ENCODE measurements around the gene ZNF516.

The ZNF516 gene

DNA sequence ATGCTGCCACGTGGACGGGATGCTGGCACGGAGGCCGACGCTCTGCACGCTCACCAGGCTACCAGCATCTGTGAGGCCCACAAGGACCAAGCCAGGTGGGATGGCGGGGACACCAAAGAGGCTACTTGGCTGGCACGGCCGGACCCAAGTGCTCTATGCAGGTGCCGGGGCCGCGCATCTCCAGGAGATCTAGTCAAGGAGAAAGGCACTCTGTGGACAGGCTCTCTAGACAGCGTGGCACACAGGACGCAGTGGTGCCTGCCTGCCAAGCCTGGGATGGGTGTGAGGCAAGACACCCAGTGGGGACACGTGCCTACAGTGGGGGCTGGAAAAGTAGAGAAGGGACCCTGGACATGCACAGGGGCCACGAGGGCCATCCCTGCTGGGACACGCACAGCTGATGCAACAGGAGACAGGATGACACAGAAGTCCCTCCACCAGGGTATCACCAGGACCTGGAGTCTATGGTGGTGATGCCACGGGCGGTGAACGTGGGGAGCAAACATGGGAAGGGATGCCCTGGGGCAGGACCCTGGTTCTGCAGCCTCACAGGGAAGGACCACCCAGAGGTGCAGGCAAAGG is 28.5 kb downstream of the ZNF516 start:
- Histone ChIP-seq H3K4ac (ENCODE audit: low read depth in 1 of 2, low read length in 2 of 2) (no peak overlapping the region), H3K9me3 (ENCODE audit: control insufficient read depth, low read length) (no peaks in the 10 kb centered on the region), H3K14ac (ENCODE audit: low read length in 2 of 2) (no peak overlapping the region), H3K4me3 (ENCODE audit: insufficient read depth in 1 of 2, low read depth in 1 of 2, low read length in 2 of 2) (no peak overlapping the region), H2AFZ (ENCODE audit: low read depth, low read length) (no peak overlapping the region), H2BK12ac (ENCODE audit: low read length in 2 of 2) (no peak overlapping the region), H2AK5ac (ENCODE audit: low read length, severe bottlenecking) (no peak overlapping the region), H3K23ac (ENCODE audit: low read length in 2 of 2) (no peak overlapping the region), H4K91ac (ENCODE audit: low read length) (no peak overlapping the region), H3K27ac (ENCODE audit: low read length, poor library complexity, severe bottlenecking) (no peak overlapping the region), H3K9ac (ENCODE audit: low read length) (no peak overlapping the region), H2BK120ac (ENCODE audit: low read depth, low read length) (no peak overlapping the region), H3K4me1 (ENCODE audit: control insufficient read depth, insufficient read depth, low read depth, low read length) (peaks cover 14% of the 10 kb centered on the region), H3K27me3 (ENCODE audit: control insufficient read depth in 1 of 2, insufficient read depth in 1 of 2, low read length in 2 of 2) (no peaks in the 10 kb centered on the region), H3K4me2 (ENCODE audit: low read length, poor library complexity, severe bottlenecking) (no peak overlapping the region), H4K8ac (ENCODE audit: low read length) (no peak overlapping the region), H3K36me3 (ENCODE audit: control insufficient read depth in 1 of 2, insufficient read depth in 2 of 2, low read depth in 1 of 2, low read length in 2 of 2) (peaks cover 8 to 15% of the 10 kb centered on the region in 2 experiments), H2BK15ac (ENCODE audit: low read depth, poor library complexity, severe bottlenecking) (no peak overlapping the region), H3K79me1 (replicated peaks; ENCODE audit: low read length, poor library complexity, severe bottlenecking) (peaks cover 40% of the 10 kb centered on the region), H3K18ac (ENCODE audit: low read depth in 1 of 2, low read length in 2 of 2) (no peak overlapping the region), H2BK5ac (ENCODE audit: low read depth, low read length, poor library complexity, severe bottlenecking) (no peak overlapping the region)
- 99% methylated on average over 20 of the region's 20 CpGs for WGBS
- DNase-seq: no peak

DNA sequence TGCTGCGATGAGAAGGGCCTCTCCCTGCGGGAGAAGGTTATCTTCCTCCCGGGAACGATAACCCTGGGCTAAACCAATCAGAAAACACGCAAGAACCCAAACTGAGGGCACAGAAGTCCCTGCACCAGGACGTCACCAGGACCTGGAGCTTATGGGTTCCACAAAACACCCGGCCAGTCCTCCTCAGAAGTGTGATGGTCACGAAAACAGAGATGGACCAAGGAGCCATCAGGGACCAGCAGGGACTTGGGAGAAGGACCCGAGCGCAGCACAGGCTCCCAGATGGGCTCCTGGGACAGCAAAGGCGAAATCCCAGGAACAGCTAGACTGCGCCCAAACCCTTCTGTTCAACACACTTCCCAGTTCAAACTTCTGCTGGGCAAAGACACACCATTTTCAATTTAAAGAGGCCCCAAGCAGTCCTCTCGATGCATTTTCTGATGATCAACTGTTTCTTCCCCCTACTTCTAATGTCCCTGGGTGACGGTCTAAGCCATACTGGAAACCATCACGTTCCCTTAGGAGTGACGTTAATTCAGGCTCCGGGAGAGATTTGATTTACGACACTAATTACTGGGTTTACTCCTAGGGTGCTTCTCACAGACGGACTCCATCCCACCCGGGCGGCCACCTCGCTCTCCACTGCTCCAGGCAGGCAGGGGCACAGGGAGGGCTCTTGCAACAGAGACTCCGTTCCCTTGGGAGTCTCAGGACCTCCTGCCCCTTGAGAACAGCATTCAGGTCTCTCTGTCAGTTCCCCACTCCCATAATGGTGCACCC is 29.2 kb downstream of the ZNF516 start:
- Histone ChIP-seq H3K23ac (ENCODE audit: low read length in 2 of 2) (no peak overlapping the region), H3K4me2 (ENCODE audit: low read length, poor library complexity, severe bottlenecking) (no peak overlapping the region), H2BK5ac (ENCODE audit: low read depth, low read length, poor library complexity, severe bottlenecking) (no peak overlapping the region), H2BK15ac (ENCODE audit: low read depth, poor library complexity, severe bottlenecking) (no peak overlapping the region), H3K36me3 (ENCODE audit: control insufficient read depth in 1 of 2, insufficient read depth in 2 of 2, low read depth in 1 of 2, low read length in 2 of 2) (peaks cover 13 to 18% of the 10 kb centered on the region in 2 experiments), H3K4ac (ENCODE audit: low read depth in 1 of 2, low read length in 2 of 2) (no peak overlapping the region), H2BK120ac (ENCODE audit: low read depth, low read length) (no peak overlapping the region), H4K91ac (ENCODE audit: low read length) (no peak overlapping the region), H3K9ac (ENCODE audit: low read length) (no peak overlapping the region), H3K9me3 (ENCODE audit: control insufficient read depth, low read length) (no peaks in the 10 kb centered on the region), H3K18ac (ENCODE audit: low read depth in 1 of 2, low read length in 2 of 2) (no peak overlapping the region), H2AFZ (ENCODE audit: low read depth, low read length) (no peak overlapping the region), H3K4me1 (ENCODE audit: control insufficient read depth, insufficient read depth, low read depth, low read length) (peaks cover 14% of the 10 kb centered on the region), H3K79me1 (replicated peaks; ENCODE audit: low read length, poor library complexity, severe bottlenecking) (peaks cover 40% of the 10 kb centered on the region), H3K4me3 (ENCODE audit: insufficient read depth in 1 of 2, low read depth in 1 of 2, low read length in 2 of 2) (no peak overlapping the region), H4K8ac (ENCODE audit: low read length) (no peak overlapping the region), H3K14ac (ENCODE audit: low read length in 2 of 2) (no peak overlapping the region), H2BK12ac (ENCODE audit: low read length in 2 of 2) (no peak overlapping the region), H3K27me3 (ENCODE audit: control insufficient read depth in 1 of 2, insufficient read depth in 1 of 2, low read length in 2 of 2) (no peaks in the 10 kb centered on the region), H3K27ac (ENCODE audit: low read length, poor library complexity, severe bottlenecking) (no peak overlapping the region), H2AK5ac (ENCODE audit: low read length, severe bottlenecking) (no peak overlapping the region)
- 87% methylated on average over 23 of the region's 23 CpGs for WGBS
- no peak for DNase-seq

DNA sequence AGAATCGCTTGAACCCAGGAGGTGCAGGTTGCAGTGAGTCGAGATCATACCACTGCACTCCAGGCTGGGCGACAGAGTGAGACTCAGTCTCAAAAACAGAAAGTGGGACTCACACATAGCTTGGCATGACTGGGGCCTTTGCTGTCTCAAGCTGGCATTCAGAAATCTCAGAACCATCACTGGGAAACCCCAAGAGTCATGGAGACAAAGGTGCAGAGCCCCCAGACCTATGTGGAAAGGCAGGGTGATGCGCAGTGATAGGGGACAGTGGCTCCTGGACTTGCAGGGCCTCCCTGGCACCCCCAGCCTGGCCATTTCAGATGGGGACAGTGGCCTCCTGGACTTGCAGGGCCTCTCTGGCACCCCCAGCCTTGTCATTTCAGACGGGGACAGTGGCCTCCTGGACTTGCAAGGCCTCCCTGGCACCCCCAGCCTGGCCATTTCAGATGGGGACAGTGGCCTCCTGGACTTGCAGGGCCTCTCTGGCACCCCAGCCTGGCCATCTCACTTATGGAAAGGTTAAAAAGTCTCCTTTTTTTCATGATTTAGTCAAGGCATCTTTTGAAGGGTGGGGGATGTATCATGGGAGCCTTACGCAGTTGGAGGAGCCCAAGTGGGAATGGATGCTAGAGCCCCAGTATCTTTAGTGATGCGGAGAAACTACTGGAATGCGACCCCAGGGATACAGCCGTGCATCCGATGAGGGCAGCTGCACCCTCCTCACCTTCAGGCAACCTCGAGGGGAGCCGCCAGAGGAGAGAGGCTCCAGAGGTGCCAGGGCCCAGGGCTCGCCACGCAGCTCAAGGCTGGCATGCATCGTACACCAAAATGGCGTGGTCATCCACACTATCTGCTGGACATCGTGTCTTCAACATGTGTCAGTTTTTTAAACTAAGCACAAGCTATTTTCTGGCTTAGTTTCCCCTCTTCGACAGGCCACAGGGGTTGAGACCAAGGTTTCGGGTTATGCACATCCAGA is 30.5 kb downstream of the ZNF516 start:
- 96% methylated on average over 19 of the region's 19 CpGs for WGBS
- no peak overlapping the region for H3K18ac ChIP-seq (ENCODE audit: low read depth in 1 of 2, low read length in 2 of 2)

DNA sequence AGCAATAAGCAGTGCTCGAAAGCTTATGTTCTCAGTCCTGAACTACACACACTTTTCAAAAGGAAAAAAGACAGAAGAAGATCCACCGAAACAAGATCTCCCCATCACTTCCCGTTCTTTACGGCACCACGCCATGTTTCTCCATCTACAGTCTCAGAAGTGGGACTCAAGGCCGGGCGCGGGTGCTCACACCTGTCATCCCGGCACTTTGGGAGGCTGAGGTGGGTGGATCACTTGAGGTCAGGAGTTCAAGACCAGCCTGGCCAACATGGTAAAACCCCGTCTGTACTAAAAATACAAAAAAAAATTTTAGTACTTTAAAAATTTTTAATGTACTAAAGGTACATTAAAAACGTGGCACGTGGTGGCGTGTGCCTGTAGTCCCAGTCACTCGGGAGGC is 31.2 kb downstream of the ZNF516 start:
- no peaks in the 10 kb centered on the region for H3K9me3 ChIP-seq (ENCODE audit: control insufficient read depth, low read length)
- no peaks in the 10 kb centered on the region for H3K27me3 ChIP-seq (ENCODE audit: control insufficient read depth in 1 of 2, insufficient read depth in 1 of 2, low read length in 2 of 2)
- no peak overlapping the region for H3K4me3 ChIP-seq (ENCODE audit: insufficient read depth in 1 of 2, low read depth in 1 of 2, low read length in 2 of 2)
- no peak overlapping the region for H2BK5ac ChIP-seq (ENCODE audit: low read depth, low read length, poor library complexity, severe bottlenecking)
- H3K9ac ChIP-seq (ENCODE audit: low read length): no peak overlapping the region
- H2BK15ac ChIP-seq (ENCODE audit: low read depth, poor library complexity, severe bottlenecking): no peak overlapping the region
- H3K79me1 ChIP-seq (replicated peaks; ENCODE audit: low read length, poor library complexity, severe bottlenecking): peaks cover 38% of the 10 kb centered on the region
- WGBS: 91% methylated on average over 6 of the region's 14 CpGs
- H2AK5ac ChIP-seq (ENCODE audit: low read length, severe bottlenecking): no peak overlapping the region
- H3K36me3 ChIP-seq (ENCODE audit: control insufficient read depth in 1 of 2, insufficient read depth in 2 of 2, low read depth in 1 of 2, low read length in 2 of 2): peaks cover 13 to 25% of the 10 kb centered on the region in 2 experiments
- H3K14ac ChIP-seq (ENCODE audit: low read length in 2 of 2): no peak overlapping the region
- H4K8ac ChIP-seq (ENCODE audit: low read length): no peak overlapping the region
- no peak overlapping the region for H2BK12ac ChIP-seq (ENCODE audit: low read length in 2 of 2)
- no peak overlapping the region for H3K4me2 ChIP-seq (ENCODE audit: low read length, poor library complexity, severe bottlenecking)
- H2BK120ac ChIP-seq (ENCODE audit: low read depth, low read length): no peak overlapping the region
- no peak overlapping the region for H3K18ac ChIP-seq (ENCODE audit: low read depth in 1 of 2, low read length in 2 of 2)
- H3K23ac ChIP-seq (ENCODE audit: low read length in 2 of 2): no peak overlapping the region
- H3K27ac ChIP-seq (ENCODE audit: low read length, poor library complexity, severe bottlenecking): no peak overlapping the region
- no peak overlapping the region for H4K91ac ChIP-seq (ENCODE audit: low read length)
- H3K4ac ChIP-seq (ENCODE audit: low read depth in 1 of 2, low read length in 2 of 2): no peak overlapping the region
- no peak overlapping the region for H2AFZ ChIP-seq (ENCODE audit: low read depth, low read length)
- H3K4me1 ChIP-seq (ENCODE audit: control insufficient read depth, insufficient read depth, low read depth, low read length): peaks cover 29% of the 10 kb centered on the region
- no peak for DNase-seq

More for the DNA sequence above, 30.5 kb downstream of the ZNF516 start:
- no peaks in the 10 kb centered on the region for H3K27me3 ChIP-seq (ENCODE audit: control insufficient read depth in 1 of 2, insufficient read depth in 1 of 2, low read length in 2 of 2)
- peak overlapping the region in 1 of 2 experiments; percentile 42 for H3K14ac ChIP-seq (ENCODE audit: low read length in 2 of 2)
- no peak overlapping the region for H3K4ac ChIP-seq (ENCODE audit: low read depth in 1 of 2, low read length in 2 of 2)
- H2BK15ac ChIP-seq (ENCODE audit: low read depth, poor library complexity, severe bottlenecking): no peak overlapping the region
- no peak overlapping the region for H3K27ac ChIP-seq (ENCODE audit: low read length, poor library complexity, severe bottlenecking)
- H3K23ac ChIP-seq (ENCODE audit: low read length in 2 of 2): no peak overlapping the region
- H3K9me3 ChIP-seq (ENCODE audit: control insufficient read depth, low read length): no peaks in the 10 kb centered on the region
- no peak overlapping the region for H2AFZ ChIP-seq (ENCODE audit: low read depth, low read length)
- H3K9ac ChIP-seq (ENCODE audit: low read length): no peak overlapping the region
- H3K79me1 ChIP-seq (replicated peaks; ENCODE audit: low read length, poor library complexity, severe bottlenecking): peaks cover 38% of the 10 kb centered on the region
- DNase-seq: no peak
- H3K4me2 ChIP-seq (ENCODE audit: low read length, poor library complexity, severe bottlenecking): no peak overlapping the region
- H3K4me1 ChIP-seq (ENCODE audit: control insufficient read depth, insufficient read depth, low read depth, low read length): peaks cover 22% of the 10 kb centered on the region
- no peak overlapping the region for H4K8ac ChIP-seq (ENCODE audit: low read length)
- H2BK120ac ChIP-seq (ENCODE audit: low read depth, low read length): no peak overlapping the region
- H3K36me3 ChIP-seq (ENCODE audit: control insufficient read depth in 1 of 2, insufficient read depth in 2 of 2, low read depth in 1 of 2, low read length in 2 of 2): peaks cover 13 to 19% of the 10 kb centered on the region in 2 experiments
- no peak overlapping the region for H2BK12ac ChIP-seq (ENCODE audit: low read length in 2 of 2)
- no peak overlapping the region for H4K91ac ChIP-seq (ENCODE audit: low read length)
- H3K4me3 ChIP-seq (ENCODE audit: insufficient read depth in 1 of 2, low read depth in 1 of 2, low read length in 2 of 2): peak overlapping the region in 1 of 2 experiments; percentile 17
- H2AK5ac ChIP-seq (ENCODE audit: low read length, severe bottlenecking): no peak overlapping the region
- H2BK5ac ChIP-seq (ENCODE audit: low read depth, low read length, poor library complexity, severe bottlenecking): no peak overlapping the region
